GM21528 (cell line): ENCODE measurements around the gene ZNF747.

ENCODE experiments used
- ATAC-seq: cut with Tn5 transposase; IDR thresholded peaks from one replicate; pipeline ENCODE4 v1.9.1; 2021; ENCODE audit warnings: mild to moderate bottlenecking, moderate library complexity; ENCODE audit not compliant: unreplicated experiment, low FRiP score

The ZNF747 gene

GRCh38 chr16:30519120-30520049 lies 15.3 kb downstream of the ZNF747 start:
- no peak for ATAC-seq

DNA sequence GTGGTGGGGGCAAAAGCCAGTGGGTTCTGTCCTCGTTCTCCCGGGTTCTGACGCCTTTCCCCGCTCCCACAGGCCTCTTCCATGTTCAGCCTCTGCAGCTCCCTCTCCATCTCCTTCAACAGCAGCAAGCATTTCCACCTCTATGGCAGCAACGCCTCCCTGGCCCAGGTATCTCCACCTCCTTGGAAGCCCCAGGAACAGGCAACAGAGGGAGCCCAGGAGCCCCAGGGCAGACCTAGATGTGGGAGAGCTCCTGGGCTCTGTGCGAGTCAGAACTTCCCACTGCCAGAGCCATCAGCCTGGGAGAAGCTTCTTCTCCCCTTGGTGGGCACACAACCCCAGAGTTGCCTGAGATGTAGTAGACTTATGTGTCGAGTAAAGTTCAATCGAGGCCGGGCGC lies 16.1 kb downstream of the ZNF747 start:
- ATAC-seq = no peak

DNA sequence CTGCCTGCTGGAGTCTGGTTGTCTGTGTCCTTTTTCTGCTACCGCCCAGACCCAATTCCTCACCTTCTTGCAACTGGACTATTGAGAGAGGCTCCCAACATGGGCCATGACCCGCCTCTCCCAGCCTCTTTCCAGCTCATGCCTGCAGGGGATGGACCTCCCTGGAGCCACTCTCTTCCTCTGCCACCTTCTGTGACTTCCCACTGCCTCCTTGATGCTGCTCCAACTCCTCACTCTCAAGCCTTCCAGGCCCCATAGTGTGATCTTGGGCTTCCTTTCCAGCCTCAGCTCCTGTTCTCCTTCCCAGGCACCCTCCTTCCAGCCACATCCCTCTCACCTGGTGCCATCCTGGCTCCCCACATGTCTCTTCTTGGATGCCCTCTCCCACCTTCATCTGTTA lies 19.4 kb downstream of the ZNF747 start:
- ATAC-seq = no peak

DNA sequence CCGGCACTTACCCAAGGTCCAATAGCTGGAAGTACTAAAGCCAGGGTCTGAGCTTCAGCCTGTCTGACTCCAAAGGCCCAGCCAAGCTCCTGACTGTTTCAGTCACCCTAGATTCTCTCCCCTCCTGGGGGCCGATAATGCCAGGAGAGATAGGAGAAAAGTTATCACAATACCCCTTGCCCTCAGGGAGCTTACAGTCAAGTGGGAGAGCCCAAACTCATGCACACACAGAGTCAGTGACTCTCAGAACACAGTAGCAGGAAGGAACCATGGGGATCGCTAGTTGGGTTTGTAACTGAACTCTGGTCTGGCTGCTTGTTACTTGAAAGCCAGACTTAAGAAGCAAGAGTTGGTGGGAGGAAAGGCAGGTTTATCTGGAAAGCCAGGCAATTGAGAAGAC lies 23.1 kb downstream of the ZNF747 start:
- ATAC-seq = no peak

DNA sequence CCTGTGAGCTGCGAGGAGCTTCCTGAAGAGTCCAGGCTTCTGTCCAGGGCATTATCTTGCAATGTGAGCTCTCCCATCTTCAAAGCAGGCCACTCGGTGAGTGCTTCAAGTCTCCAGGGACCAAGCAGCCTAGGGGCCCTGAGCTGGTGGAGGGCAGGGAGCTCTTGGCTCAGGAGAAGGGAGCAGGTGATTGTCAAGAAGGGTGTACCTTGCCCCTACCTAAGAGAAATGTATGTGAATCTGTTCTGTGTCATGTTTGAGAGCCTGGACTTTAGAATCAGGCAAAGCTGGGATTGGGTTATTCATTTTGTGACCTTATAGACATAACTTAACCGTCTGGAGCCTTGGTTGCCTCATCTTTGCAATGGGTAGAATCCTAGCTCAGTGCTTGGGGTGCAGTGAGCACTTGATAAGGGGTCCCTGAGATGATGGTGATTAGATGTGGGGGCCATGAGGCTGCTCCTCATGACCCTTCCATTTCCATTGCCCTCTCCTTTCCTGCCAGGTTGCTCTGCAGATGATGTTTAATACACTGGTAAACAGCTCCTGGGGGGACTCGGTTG lies 24.2 kb downstream of the ZNF747 start:
- ATAC-seq = no peak

GRCh38 chr16:30509081-30509765 lies 25.4 kb downstream of the ZNF747 start:
- ATAC-seq = no peak

GRCh38 chr16:30503403-30504296 lies 31.0 kb downstream of the ZNF747 start:
- no peak for ATAC-seq

DNA sequence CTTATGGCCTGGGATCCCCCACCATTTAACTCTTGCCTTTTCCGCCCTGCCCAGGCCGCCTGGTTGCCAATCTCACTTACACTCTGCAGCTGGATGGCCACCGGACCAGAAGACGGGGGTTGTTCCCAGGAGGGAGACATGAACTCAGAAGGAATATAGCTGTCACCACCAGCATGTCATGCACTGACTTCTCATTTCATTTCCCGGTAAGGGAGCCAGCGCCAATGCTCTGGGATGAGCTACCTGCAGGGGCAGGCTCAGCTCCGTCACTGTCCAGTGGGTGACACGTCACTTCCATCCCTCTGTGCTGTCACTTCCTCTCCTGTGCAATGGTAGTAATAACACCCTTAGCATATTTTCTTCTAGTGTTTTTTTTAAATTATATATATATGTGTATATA lies 35.4 kb downstream of the ZNF747 start:
- no peak for ATAC-seq

- ATAC-seq = no peak
Observed at GRCh38 chr16:30494709-30495108, 39.9 kb downstream of the ZNF747 start.

GRCh38 chr16:30493941-30494488 lies 40.6 kb downstream of the ZNF747 start:
- no peak for ATAC-seq

- ATAC-seq = no peak
Observed at GRCh38 chr16:30491744-30492308, 42.8 kb downstream of the ZNF747 start.

- ATAC-seq = no peak
Observed at GRCh38 chr16:30491229-30491628, 43.4 kb downstream of the ZNF747 start.

DNA sequence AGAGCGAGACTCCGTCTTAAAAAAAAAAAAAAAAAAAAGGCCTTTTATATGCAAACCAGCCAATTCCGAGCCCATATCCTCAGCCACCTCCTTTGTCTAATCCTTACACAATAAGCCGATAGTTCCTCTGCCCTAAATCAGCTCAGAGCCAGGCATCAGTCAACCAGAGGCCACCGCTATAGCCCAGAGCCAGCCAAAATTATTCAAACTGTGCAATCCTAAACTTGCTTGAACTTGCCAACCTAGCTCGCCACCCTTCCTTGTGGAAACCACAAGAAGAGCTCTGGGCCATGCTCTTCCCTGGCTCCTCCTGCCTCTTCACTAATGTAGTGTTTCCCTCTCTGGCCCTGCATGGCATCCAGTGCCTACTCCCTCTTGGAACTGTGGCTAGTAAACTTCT lies 44.4 kb downstream of the ZNF747 start:
- ATAC-seq = no peak

DNA sequence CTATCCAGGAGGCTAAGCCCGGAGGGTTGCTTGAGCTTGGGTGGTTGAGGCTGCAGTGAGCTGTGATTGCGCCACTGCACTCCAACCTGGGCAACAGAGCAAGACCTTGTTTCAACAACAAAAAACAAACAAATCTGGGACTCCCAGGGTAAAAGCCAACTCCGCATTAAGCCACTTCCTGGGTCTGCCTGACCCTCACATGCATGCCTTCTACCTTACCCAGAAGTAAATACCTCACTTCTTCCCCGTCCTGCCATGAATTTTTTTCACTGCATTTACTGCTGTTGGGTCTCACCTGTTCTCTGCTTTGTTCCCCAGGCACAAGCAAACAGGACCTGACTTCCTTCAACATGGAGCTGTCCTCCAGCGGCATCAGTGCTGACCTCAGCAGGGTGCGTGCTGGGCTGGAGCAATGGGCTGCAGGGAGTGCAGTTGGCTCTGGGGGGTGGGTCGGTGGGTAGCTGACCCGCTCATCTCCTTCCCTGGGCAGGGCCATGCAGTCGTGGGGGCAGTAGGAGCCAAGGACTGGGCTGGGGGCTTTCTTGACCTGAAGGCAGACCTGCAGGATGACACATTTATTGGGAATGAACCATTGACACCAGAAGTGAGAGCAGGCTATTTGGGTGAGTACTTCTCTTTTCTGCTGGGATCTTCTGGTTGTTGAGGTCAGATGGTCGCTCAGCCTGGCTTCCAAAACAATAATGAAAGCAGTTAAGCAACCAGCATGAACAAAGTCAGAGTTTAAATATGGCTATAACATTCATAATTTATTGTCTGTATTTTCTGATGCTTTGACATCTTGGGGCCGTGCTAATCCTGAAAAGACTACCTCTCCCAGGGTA lies 45.7 kb downstream of the ZNF747 start:
- ATAC-seq = no peak

- no peak for ATAC-seq
Observed at GRCh38 chr16:30485818-30486436, 48.7 kb downstream of the ZNF747 start.

GRCh38 chr16:30484887-30485286 lies 49.8 kb downstream of the ZNF747 start:
- ATAC-seq = no peak

- no peak for ATAC-seq
Observed at GRCh38 chr16:30482366-30482765, 52.3 kb downstream of the ZNF747 start.

DNA sequence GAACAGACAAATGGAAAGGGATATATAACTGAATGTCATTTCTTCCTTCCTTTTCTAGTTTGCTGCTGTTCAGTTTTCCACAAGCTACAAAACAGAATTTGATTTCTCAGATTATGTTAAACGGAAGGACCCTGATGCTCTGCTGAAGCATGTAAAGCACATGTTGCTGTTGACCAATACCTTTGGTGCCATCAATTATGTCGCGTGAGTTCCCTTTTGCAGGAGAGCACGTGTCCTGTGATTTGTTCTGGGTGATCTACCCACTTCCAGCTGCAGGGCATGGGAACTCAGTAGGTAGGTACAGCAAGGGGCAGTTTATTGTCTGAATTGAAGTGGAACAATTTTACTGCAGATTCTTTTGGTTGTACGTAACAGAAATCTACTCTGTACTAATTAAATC lies 53.3 kb downstream of the ZNF747 start:
- ATAC-seq = no peak
